HG03066 (cell line): ENCODE results near the gene KDR.

ENCODE experiments used
- ATAC-seq: cut with Tn5 transposase; IDR thresholded peaks from one replicate; pipeline ENCODE4 v1.9.1; 2021; ENCODE audit warnings: low read depth; ENCODE audit not compliant: unreplicated experiment

Gene KDR

GRCh38 chr4:55125087-55125721, at the start of gene KDR:
KDR (minus strand) TSS chr4:55125595; CDS start chr4:55125293, 302 bp downstream.
- no peak for ATAC-seq

GRCh38 chr4:55173580-55173979, 48.2 kb upstream of the KDR start:
- no peak for ATAC-seq

- ATAC-seq, result no peak
Measured at GRCh38 chr4:55172694-55173287, 47.4 kb upstream of the KDR start.

GRCh38 chr4:55170462-55170861, 45.1 kb upstream of the KDR start:
- ATAC-seq, result no peak

GRCh38 chr4:55169352-55169961, 44.1 kb upstream of the KDR start:
- ATAC-seq, result no peak

GRCh38 chr4:55162396-55162795, 37.0 kb upstream of the KDR start:
- ATAC-seq, result no peak

- no peak for ATAC-seq
Measured at GRCh38 chr4:55161739-55162138, 36.3 kb upstream of the KDR start.

- no peak for ATAC-seq
Measured at GRCh38 chr4:55159851-55160250, 34.5 kb upstream of the KDR start.

- ATAC-seq, result no peak
Measured at GRCh38 chr4:55158957-55159356, 33.6 kb upstream of the KDR start.

GRCh38 chr4:55157559-55158277, 32.3 kb upstream of the KDR start:
- no peak for ATAC-seq

GRCh38 chr4:55154933-55155332, 29.5 kb upstream of the KDR start:
- ATAC-seq, result no peak

GRCh38 chr4:55154290-55154880, 29.0 kb upstream of the KDR start:
- ATAC-seq, result no peak

- ATAC-seq, result no peak
Measured at GRCh38 chr4:55143858-55144257, 18.5 kb upstream of the KDR start.

GRCh38 chr4:55138367-55138766, 13.0 kb upstream of the KDR start:
- ATAC-seq, result no peak

GRCh38 chr4:55136634-55137033, 11.2 kb upstream of the KDR start:
- ATAC-seq, result no peak

GRCh38 chr4:55133951-55134350, 8.6 kb upstream of the KDR start:
- ATAC-seq, result no peak

- no peak for ATAC-seq
Measured at GRCh38 chr4:55132775-55133174, 7.4 kb upstream of the KDR start.

- no peak for ATAC-seq
Measured at GRCh38 chr4:55127521-55127920, 2.1 kb upstream of the KDR start.

- no peak for ATAC-seq
Measured at GRCh38 chr4:55127053-55127452, 1.7 kb upstream of the KDR start.

- no peak for ATAC-seq
Measured at GRCh38 chr4:55125763-55126541, 557 bp upstream of the KDR start.
